A549 (cell line): Measurements from ENCODE around the gene KANK2. TPM values are rescaled to one million over a fixed set of nuclear protein-coding genes. Genes with fewer than 3 reads are reported as not detected.

Experiments used
- ATAC-seq, 2 experiments: fragments of 200-7000 bp in 1 of 2; fragments of >200 bp in 1 of 2; cut with Nextera tagmentation in 1 of 2; cut with Tn5 transposase in 1 of 2; 3 replicates each; pipeline versions ENCODE4 v1.8.0 to v1.9.1; 2018 to 2020; ENCODE audit warnings: mild to moderate bottlenecking in 1 of 2, moderate library complexity in 1 of 2
- CTCF ChIA-PET: fragments of 300-600 bp; sonication (Branson Sonifier 250); formaldehyde crosslinking; extraction: SDS; loops from one replicate; lab custom pipeline; 2021; ENCODE audit warnings: antibody characterized with exemption, inconsistent platforms; lab: Yijun Ruan, JAX
- POLR2A ChIA-PET: fragments of 350-600 bp; formaldehyde crosslinking; extraction: SDS; loops from one replicate; lab custom pipeline; 2021; ENCODE audit warnings: antibody characterized with exemption, inconsistent platforms; lab: Yijun Ruan, JAX
- DNase-seq, 2 experiments: peaks; one replicate each; pipeline versions ENCODE4 v3.0.0 to v3.0.0-alpha.2; 2011 to 2016; ENCODE audit warnings: low read depth in 1 of 2, low spot score in 1 of 2
- FAIRE-seq: peaks from 2 replicates; lab custom pipeline; 2011; peaks lifted over from hg19 to GRCh38; lab: Jason Lieb, UNC
- H3K27ac ChIP-seq, 2 experiments: fragments of >200 bp; sonication (Bioruptor Twin); formaldehyde crosslinking; 3 replicates each; pipeline ENCODE4 v1.5.1; 2016 to 2017
- H3K4me1 ChIP-seq: fragments of >200 bp; sonication (Bioruptor Twin); formaldehyde crosslinking; 3 replicates; pipeline ENCODE4 v1.6.1; 2016
- H3K4me2 ChIP-seq: fragments of >200 bp; sonication (Bioruptor Twin); formaldehyde crosslinking; 3 replicates; pipeline ENCODE4 v1.6.1; 2016
- H3K4me3 ChIP-seq: fragments of >200 bp; sonication (Bioruptor Twin); formaldehyde crosslinking; 3 replicates; pipeline ENCODE4 v1.5.1; 2016
- H3K9me3 ChIP-seq: fragments of >200 bp; sonication (Bioruptor Twin); formaldehyde crosslinking; 3 replicates; pipeline ENCODE4 v1.6.1; 2016
- CEBPB ChIP-seq, 2 experiments: fragments of >200 bp in 1 of 2; sonication (Bioruptor Twin) in 1 of 2; formaldehyde crosslinking in 1 of 2; IDR thresholded peaks; 2 replicates each; pipeline ENCODE4 v1.6.1; 2012 to 2016
- CTCF ChIP-seq: fragments of >200 bp; sonication (Bioruptor Twin); formaldehyde crosslinking; IDR thresholded peaks from 3 replicates; pipeline ENCODE4 v1.5.1; 2016
- E2F6 ChIP-seq: IDR thresholded peaks from 2 replicates; pipeline ENCODE4 v1.6.1; 2012; ENCODE audit warnings: low read depth, borderline replicate concordance
- ELK1 ChIP-seq: fragments of 150-350 bp; IDR thresholded peaks from 2 replicates; pipeline ENCODE4 v1.6.1; 2014; ENCODE audit warnings: low read depth, mild to moderate bottlenecking, low read length
- FOSL2 ChIP-seq, 2 experiments: fragments of 450-650 bp in 1 of 2; fragments of >200 bp in 1 of 2; sonication (Bioruptor Twin) in 1 of 2; formaldehyde crosslinking; IDR thresholded peaks; 2 replicates each; pipeline versions ENCODE4 v1.5.0 to v1.6.1; 2016 to 2020; ENCODE audit warnings: mild to moderate bottlenecking in 1 of 2, moderate library complexity in 1 of 2
- HDAC2 ChIP-seq: fragments of 200-600 bp; sonication (generic); IDR thresholded peaks from 2 replicates; pipeline ENCODE4 v1.6.1; 2016
- JUN ChIP-seq, 2 experiments: fragments of >200 bp; sonication (Bioruptor Twin); formaldehyde crosslinking; IDR thresholded peaks; 2 replicates in 1 of 2; 3 replicates in 1 of 2; pipeline ENCODE4 v1.6.1; 2016 to 2017
- MAX ChIP-seq: IDR thresholded peaks from 2 replicates; pipeline ENCODE4 v1.6.1; 2012
- MAZ ChIP-seq: fragments of 150-350 bp; IDR thresholded peaks from 2 replicates; pipeline ENCODE4 v1.6.1; 2014; ENCODE audit warnings: antibody characterized with exemption, low read depth, low read length, borderline replicate concordance
- RAD21 ChIP-seq, 2 experiments: fragments of >200 bp in 1 of 2; sonication (Bioruptor Twin) in 1 of 2; formaldehyde crosslinking in 1 of 2; IDR thresholded peaks in 1 of 2; conservative IDR thresholded peaks in 1 of 2; 2 replicates in 1 of 2; 3 replicates in 1 of 2; pipeline ENCODE4 v1.6.1; 2012 to 2018; ENCODE audit warnings: inconsistent platforms in 1 of 2
- SMC3 ChIP-seq: fragments of >200 bp; sonication (Bioruptor Twin); formaldehyde crosslinking; IDR thresholded peaks from 3 replicates; pipeline ENCODE4 v1.6.1; 2018; ENCODE audit warnings: inconsistent platforms
- ZFP36 ChIP-seq: fragments of 450-650 bp; IDR thresholded peaks from 2 replicates; pipeline ENCODE4 v1.6.1; 2014; ENCODE audit warnings: borderline replicate concordance; ENCODE audit not compliant: partially characterized antibody
- WGBS: methylation state at CpG from one replicate; pipeline ENCODE4 v1.1.6; 2017; ENCODE audit errors: missing lambda C conversion rate; 5-methylcytosine and 5-hydroxymethylcytosine counted together
- polyA plus RNA-seq, 4 experiments: library from polyadenylated mRNA; depleted of rRNA in 3 of 4; stranded (reverse); fragments of >200 nt; fragmentation: RNase III in 1 of 4; extraction: RNeasy Plus Mini Kit Qiagen cat#74134 plus additional on column Dnase treatment in 1 of 4; gene quantifications; 2 replicates in 3 of 4; 3 replicates in 1 of 4; pipeline ENCODE4 v1.2.3, GENCODE V29; 2011 to 2017

The KANK2 gene
- polyA plus RNA-seq, 2 of the 4 experiments (the other 2 are of a cell fraction) = 20.5 to 68.0 TPM

- H3K4me2 ChIP-seq = peak overlapping the region; percentile 60; the same call in 2 of the 3 replicates
- no peak overlapping the region for H3K4me3 ChIP-seq
- no peak for ATAC-seq
- peak overlapping the region; percentile 93 to 98 for H3K27ac ChIP-seq
- no peak for DNase-seq
- TF ChIP-seq HDAC2 = no peak
- TF ChIP-seq ZFP36 = peak; percentile 65
- peaks cover 28% of the 10 kb centered on the region for H3K4me1 ChIP-seq
- ChIA-PET CTCF (interaction anchor here (0.7 to 5.6 kb wide), 17 partner anchors 10 to 271 kb away, joined by 3 to 57 read pairs (median 3); no protein-coding TSS in a partner anchor), POLR2A (interaction anchor here (0.6 to 1.8 kb wide), 2 partner anchors 65 to 79 kb away, joined by 9 to 18 read pairs; no protein-coding TSS in a partner anchor)
- WGBS = 87% methylated on average over 5 of the region's 9 CpGs
- no peak for FAIRE-seq
- no peaks in the 10 kb centered on the region for H3K9me3 ChIP-seq
Observed at GRCh38 chr19:11204076-11204602, 6.8 kb upstream of the KANK2 start.

GRCh38 chr19:11203194-11204075 lies 6.1 kb upstream of the KANK2 start:
- ChIA-PET CTCF (interaction anchor here (1.0 to 5.6 kb wide), 11 partner anchors 10 to 240 kb away, joined by 3 to 57 read pairs (median 5); no protein-coding TSS in a partner anchor), POLR2A (interaction anchor here (0.6 to 1.8 kb wide), 2 partner anchors 65 to 78 kb away, joined by 9 to 18 read pairs; no protein-coding TSS in a partner anchor)
- DNase-seq (peak; percentile 64 to 72), FAIRE-seq (no peak), ATAC-seq (peak; percentile 79 to 81)
- Histone ChIP-seq H3K4me3 (no peak overlapping the region), H3K27ac (peak overlapping the region; percentile 93 to 98), H3K4me2 (peak overlapping the region; percentile 60), H3K9me3 (no peaks in the 10 kb centered on the region), H3K4me1 (peaks cover 35% of the 10 kb centered on the region)
- 36% methylated on average over 9 of the region's 17 CpGs for WGBS
- TF ChIP-seq MAX = peak; percentile 43; the same call in 1 of the 2 replicates
- TF ChIP-seq SMC3 = peak; percentile 95
- TF ChIP-seq ELK1 = no peak
- TF ChIP-seq CTCF = peak; percentile 80
- TF ChIP-seq E2F6 = 0 out of 2 replicates have a peak, but pooled peaks have one; percentile 45
- peak in 1 of 2 experiments; percentile 38; a peak in 2 of 5 replicates for TF ChIP-seq JUN (IDR thresholded peaks at IDR 0.05)
- peak; percentile 83 to 96 for TF ChIP-seq RAD21 (conservative IDR thresholded peaks at IDR 0.05 in 1 of 2, IDR thresholded peaks at IDR 0.05 in 1 of 2)
- TF ChIP-seq MAZ = no peak
- 0 out of 2 replicates have a peak, but pooled peaks have one; percentile 21 for TF ChIP-seq FOSL2 (IDR thresholded peaks at IDR 0.05)
- 0 out of 2 replicates have a peak, but pooled peaks have one; percentile 37 for TF ChIP-seq FOSL2 (CRISPR knock-in tag; IDR thresholded peaks at IDR 0.05)

GRCh38 chr19:11202488-11203193 lies 5.3 kb upstream of the KANK2 start:
- H3K27ac ChIP-seq = peak overlapping the region; percentile 93 to 98
- CTCF ChIA-PET = interaction anchor here (1.6 to 6.4 kb wide), 5 partner anchors 50 to 76 kb away, joined by 5 to 57 read pairs (median 31); no protein-coding TSS in a partner anchor
- H3K4me1 ChIP-seq = peaks cover 42% of the 10 kb centered on the region
- no peaks in the 10 kb centered on the region for H3K9me3 ChIP-seq
- H3K4me3 ChIP-seq = no peak overlapping the region
- no peak for TF ChIP-seq CEBPB (IDR thresholded peaks at IDR 0.05)
- TF ChIP-seq E2F6 = no peak
- ATAC-seq (no peak), DNase-seq (no peak), FAIRE-seq (no peak)
- WGBS = 91% methylated on average over 12 of the region's 20 CpGs
- POLR2A ChIA-PET = interaction anchor here (1.8 kb wide), 1 partner anchor 64 kb away, joined by 18 read pairs; no protein-coding TSS in a partner anchor
- peak overlapping the region; percentile 60 for H3K4me2 ChIP-seq
